HG03196 (cell line): ENCODE measurements around the gene CREB3L1.
"Not testable (repeated sequence)": the region's sequence is repeated elsewhere in the genome, so short reads cannot be mapped to it uniquely, and the experiment has no call there.

ENCODE experiments used
- ATAC-seq: cut with Tn5 transposase; IDR thresholded peaks from one replicate; pipeline ENCODE4 v1.9.1; 2021; ENCODE audit not compliant: unreplicated experiment

Gene CREB3L1

GRCh38 chr11:46295312-46296058, 18.0 kb downstream of the CREB3L1 start:
- no peak for ATAC-seq

GRCh38 chr11:46296059-46296527, 18.6 kb downstream of the CREB3L1 start:
- ATAC-seq = no peak

- ATAC-seq = no peak
These were observed 19.3 kb downstream of the CREB3L1 start for GRCh38 chr11:46296528-46297448.

DNA sequence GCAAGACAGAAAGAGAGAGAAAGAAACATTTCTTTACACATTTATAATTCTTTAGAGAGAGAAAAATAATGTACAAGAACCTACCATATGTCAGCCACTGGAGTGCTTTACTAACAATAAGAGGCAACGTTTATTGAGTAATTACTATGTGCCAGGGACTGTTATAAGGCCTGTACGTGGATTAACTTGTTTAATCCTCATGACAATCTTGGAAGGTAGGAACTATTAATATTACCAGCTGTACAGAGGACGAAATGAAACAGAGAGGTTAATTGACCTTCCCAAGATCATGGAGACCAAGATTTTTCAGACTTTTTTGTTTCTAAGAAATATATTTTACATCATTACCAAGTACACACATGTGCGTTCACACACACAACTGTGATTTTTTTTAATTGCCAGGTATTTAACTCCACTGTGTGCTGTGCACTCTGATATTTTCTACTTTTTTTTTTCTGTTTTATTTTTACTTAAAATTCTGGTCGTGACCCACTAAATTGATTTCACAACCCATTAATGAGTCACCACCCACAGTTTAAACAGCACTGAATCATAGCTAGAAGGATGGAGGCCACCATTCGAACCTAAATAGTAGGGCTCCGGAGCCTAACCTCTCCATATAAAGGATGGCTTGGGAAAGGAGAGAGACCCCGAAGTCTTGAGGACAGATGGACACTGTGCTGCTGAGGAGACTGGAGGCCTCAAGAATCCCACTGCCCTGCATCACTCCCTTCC, 21.4 kb downstream of the CREB3L1 start:
- no peak for ATAC-seq

DNA sequence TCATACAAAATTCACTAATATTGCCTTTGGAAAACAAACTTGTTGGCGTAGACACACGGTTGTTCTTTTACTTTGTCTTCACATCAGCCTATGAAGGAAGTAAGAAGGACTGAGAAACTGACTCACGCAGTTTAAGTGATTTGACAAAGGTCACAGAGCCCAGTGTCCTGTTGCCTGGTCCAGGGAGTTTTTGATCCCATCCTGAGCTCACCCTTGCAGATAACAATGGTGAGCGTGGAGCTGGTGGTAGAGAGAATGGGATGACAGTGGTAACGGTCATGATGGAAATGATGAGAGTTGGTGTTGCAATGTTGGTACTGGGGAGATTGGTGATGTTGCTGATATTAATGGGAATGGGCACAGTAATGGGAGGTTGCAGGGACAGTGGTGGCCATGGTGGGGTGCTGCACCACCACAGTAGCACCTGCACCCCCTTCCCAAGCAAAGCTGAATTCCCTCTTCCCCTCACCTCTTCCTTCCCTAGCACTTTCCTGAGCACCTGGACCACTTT, 22.0 kb downstream of the CREB3L1 start:
- ATAC-seq = no peak

GRCh38 chr11:46300270-46300669, 22.8 kb downstream of the CREB3L1 start:
- no peak for ATAC-seq

DNA sequence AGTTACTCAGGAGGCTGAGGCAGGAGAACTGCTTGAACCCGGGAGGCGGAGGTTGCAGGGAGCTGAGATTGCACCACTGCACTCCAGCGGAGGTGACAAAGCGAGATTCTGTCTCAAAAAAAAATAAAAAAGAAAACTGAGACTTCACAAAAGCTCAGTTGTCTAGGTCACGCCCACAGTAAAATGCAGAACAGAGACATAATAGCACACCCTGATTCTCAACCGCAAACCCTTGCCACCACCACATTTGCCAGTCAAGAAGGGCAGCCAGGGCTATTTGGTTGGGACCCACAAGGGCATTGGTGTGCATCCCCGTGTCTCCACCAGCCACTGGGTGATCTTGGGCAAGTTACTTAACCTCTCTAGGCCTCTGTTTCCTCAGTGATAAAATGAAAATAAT, 25.4 kb downstream of the CREB3L1 start:
- ATAC-seq = peak; percentile 62

DNA sequence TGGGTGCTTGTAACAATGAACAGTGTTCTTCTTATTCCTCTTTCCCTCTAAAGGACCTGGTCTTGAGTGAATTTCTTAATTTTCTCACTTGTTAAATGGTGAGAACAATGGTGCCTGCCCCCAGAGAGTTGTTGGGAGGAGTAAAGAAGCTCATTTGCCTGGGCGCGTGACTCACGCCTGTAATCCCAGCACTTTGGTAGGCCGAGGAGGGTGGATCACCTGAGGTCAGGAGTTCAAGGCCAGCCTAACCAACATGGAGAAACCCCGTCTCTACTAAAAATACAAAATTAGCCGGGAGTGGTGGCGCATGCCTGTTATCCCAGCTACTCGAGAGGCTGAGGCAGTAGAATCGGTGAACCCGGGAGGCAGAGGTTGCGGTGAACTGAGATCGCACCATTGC, 26.6 kb downstream of the CREB3L1 start:
- not testable (repeated sequence) for ATAC-seq

DNA sequence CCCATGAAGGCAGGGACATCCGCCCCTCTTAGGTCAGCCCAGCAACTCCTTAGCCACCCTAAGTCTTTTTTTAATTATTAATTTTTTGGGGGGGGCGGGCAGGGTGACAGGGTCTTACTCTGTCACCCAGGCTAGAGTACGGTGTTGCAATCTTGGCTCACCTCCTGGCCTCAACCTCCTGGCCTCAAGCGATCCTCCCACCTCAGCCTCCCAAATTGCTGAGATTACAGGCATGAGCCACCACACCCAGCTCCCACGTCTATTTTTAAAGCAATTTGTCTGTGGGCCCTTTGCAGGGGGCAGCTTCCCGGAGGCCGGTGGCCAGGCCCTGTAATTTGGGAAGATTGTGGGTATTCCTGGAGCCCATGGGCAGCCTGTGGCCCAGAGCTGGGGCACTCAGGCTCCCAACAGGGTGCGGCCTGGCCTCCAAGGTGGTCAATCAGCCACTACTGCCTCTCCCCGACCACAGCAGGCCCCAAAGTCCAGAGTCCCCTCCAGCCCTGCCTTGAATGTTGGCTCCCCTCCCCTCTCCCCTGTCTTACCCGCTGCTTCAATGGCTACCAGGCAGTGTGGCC, 27.2 kb downstream of the CREB3L1 start:
- ATAC-seq = no peak

GRCh38 chr11:46305295-46305694, 27.8 kb downstream of the CREB3L1 start:
- ATAC-seq = no peak

DNA sequence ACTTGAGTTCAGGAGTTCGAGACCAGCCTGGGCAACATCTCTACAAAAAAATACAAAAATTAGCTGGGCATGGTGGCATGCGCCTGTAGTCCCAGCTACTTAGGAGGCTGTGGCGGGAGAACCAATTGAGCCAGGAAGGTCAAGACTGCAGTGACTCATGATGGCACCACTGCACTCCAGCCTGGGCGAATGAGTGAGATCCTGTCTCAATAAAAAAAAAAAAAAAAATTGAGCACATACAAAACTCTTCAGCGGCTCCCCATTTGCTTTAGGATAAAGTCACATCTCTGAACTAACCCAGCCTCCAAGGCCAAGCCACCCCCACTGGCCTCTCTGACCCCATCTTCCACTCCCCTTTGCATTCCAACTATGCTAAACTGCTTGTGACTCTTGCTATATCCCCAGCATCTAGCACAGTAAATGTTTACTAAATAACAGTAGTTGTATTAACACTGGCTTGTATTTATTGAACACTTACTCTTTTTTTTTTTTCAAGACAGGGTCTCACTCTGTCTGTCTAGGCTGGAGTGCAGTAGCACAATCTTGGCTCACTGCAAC, 28.9 kb downstream of the CREB3L1 start:
- no peak for ATAC-seq

DNA sequence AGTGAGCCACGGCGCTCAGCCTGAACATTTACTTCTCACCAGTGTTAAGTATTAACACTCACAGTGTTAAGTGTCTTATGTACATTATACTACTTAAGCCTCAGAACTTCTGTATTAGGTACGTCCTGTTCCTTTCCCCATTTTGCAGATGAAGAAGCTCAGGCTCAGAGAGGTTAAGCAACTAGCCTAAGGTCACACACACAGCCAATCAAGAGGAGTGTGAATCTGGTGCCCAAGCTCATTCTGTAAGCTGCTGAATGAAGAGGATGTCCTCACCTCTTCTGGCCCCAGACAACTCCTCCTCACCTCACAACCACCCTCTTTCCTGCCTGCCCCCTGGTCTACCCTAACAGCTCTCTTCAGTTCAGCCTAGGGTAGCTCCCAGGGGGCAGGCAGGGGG, 29.9 kb downstream of the CREB3L1 start:
- ATAC-seq = no peak

DNA sequence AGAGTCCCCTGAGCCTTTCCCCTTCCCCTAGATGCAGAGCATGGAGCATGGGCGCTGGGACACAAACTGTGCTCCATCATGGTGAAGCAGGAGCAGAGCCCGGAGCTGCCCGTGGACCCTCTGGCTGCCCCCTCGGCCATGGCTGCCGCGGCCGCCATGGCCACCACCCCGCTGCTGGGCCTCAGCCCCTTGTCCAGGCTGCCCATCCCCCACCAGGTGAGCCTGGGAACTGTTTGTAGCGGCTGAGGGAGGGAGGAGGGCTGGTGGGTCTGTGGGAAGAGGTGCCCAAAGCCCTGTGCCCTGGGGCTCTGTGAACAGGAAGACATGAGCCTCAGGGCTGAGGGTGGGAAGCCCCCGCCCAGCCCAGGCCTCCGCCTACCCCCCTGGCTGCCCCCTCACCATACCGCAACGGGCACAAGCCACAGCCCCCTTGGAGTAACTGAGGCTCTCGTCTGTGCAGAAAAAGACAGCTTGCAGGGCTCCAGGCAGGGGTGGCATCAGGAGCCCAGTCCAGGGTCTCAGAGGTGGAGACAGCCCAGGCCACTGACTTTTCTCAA, 30.4 kb downstream of the CREB3L1 start:
- no peak for ATAC-seq

- no peak for ATAC-seq
These were observed 31.4 kb downstream of the CREB3L1 start for GRCh38 chr11:46308631-46309419.

DNA sequence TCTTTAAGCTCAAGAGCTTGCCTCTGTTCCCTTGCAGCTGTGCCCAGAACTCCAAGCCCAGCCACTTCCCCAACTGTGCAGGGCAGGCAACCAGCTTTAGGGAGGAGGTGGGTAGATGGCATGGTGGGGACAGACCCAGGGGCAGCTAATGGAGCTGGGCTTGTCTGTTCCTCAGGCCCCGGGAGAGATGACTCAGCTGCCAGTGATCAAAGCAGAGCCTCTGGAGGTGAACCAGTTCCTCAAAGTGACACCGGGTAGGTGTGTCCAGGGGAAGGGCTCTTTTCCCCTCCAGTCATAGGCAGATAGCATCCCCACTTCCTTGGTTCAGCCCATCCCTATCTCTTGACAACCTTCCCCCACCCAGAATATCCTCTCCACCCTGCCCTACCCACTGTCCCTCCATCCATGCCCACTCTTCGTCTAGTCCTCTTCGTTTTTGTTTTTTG, 32.4 kb downstream of the CREB3L1 start:
- no peak for ATAC-seq

DNA sequence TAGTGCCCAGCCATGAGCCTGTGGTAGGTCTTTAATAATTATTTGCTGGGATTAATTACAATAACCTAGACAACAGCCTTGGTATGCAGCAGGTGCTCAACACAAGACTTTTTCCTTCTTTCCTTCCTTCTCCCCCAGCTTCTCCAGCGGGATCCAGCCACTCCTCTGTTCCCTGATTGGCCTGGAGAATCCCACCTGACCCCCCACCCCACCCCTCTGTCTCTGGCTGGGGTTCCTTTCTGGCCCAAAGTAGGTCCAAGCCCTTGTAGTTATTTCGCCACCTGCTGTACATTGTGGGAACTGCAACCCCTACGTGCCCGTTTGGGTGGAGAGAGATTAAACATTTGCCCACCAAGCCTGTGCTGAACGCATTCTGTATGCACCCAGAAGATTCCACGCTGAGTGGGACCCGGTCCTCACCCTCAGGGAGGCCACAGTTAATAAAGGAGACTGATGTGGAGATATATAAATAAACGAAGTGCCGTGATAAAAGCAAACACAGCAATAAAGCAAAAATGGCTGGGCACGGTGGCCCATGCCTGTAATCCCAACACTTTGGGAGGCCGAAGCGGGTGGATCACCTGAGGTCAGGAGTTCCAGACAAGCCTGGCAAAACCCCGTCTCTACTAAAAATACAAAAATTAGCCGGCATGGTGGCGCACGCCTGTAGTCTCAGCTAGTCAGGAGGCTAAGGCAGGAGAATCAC, 37.7 kb downstream of the CREB3L1 start:
- ATAC-seq = no peak

GRCh38 chr11:46315783-46316563, 38.5 kb downstream of the CREB3L1 start:
- ATAC-seq = no peak

DNA sequence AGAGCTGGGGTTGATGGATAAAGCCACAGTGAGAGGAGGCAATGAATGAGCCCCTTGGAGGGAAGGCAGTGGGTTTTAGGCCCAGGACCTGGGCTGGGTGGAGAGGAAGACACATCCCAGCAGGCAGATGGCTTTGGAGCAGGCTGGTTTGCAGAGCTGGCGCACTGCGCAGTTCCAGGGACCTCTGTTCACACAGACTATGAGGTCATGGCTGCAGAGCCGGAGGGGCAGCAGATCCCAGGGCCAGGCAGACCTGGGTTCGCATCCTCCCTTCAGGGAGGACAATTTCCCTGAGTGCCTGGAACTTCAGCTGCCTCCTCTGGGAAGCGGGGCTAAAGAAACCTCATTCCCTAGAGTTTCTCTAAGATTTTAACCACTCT, 41.6 kb downstream of the CREB3L1 start:
- no peak for ATAC-seq
